Tibial nerve (tissue), 4 donors: ENCODE data around the gene PLGRKT. TPM values are rescaled to one million over a fixed set of nuclear protein-coding genes. Genes with fewer than 3 reads are reported as not detected.
"Not testable (repeated sequence)": the region's sequence is repeated elsewhere in the genome, so short reads cannot be mapped to it uniquely, and the experiment has no call there.

Experiments used
- DNase-seq, 2 donors: peaks; one replicate each; pipeline ENCODE4 v3.0.0-alpha.2; 2019; ENCODE audit warnings: low spot score in 2 of 2
- H3K27ac ChIP-seq, 4 donors: fragments of 200-600 bp; sonication (generic) in 3 of 4; one replicate each; pipeline ENCODE4 v1.5.1; 2017 to 2019; ENCODE audit warnings: mild to moderate bottlenecking in 1 of 4
- H3K27me3 ChIP-seq, 2 donors: fragments of 200-600 bp; sonication (generic) in 1 of 2; one replicate each; pipeline versions ENCODE4 v1.5.1 to v1.6.0; 2017 to 2019
- H3K36me3 ChIP-seq, 3 donors: fragments of 200-600 bp; sonication (generic); one replicate each; pipeline ENCODE4 v1.5.1; 2018 to 2019
- H3K4me1 ChIP-seq, 4 donors: fragments of 200-600 bp; sonication (generic) in 3 of 4; one replicate each; pipeline ENCODE4 v1.5.1; 2017 to 2019
- H3K4me3 ChIP-seq, 4 donors: fragments of 200-600 bp; sonication (generic) in 3 of 4; one replicate each; pipeline ENCODE4 v1.5.1; 2017 to 2019; ENCODE audit warnings: mild to moderate bottlenecking in 1 of 4, moderate library complexity in 1 of 4
- H3K9me3 ChIP-seq, 4 donors: fragments of 200-600 bp; sonication (generic) in 3 of 4; one replicate each; pipeline ENCODE4 v1.5.1; 2017 to 2019
- CTCF ChIP-seq, 5 experiments: fragments of 200-600 bp in 3 of 5; fragments of 450-650 bp in 2 of 5; sonication (generic) in 3 of 5; IDR thresholded peaks; one replicate each; pipeline ENCODE4 v1.5.1; 2016 to 2019; ENCODE audit warnings: antibody characterized with exemption in 5 of 5, mild to moderate bottlenecking in 3 of 5, moderate library complexity in 2 of 5
- EP300 ChIP-seq, 2 donors: sonication (generic); formaldehyde crosslinking; IDR thresholded peaks; one replicate each; pipeline ENCODE4 v1.6.1; 2017; ENCODE audit warnings: antibody characterized with exemption in 2 of 2, mild to moderate bottlenecking in 1 of 2
- POLR2A ChIP-seq, 2 donors: fragments of 450-650 bp; IDR thresholded peaks; one replicate each; pipeline ENCODE4 v1.6.1; 2017; ENCODE audit warnings: antibody characterized with exemption in 2 of 2, mild to moderate bottlenecking in 2 of 2, moderate library complexity in 2 of 2
- WGBS, 2 donors: methylation state at CpG; one replicate each; pipeline ENCODE4 v1.1.5; 2018; 5-methylcytosine and 5-hydroxymethylcytosine counted together
- total RNA-seq, 4 donors: library from RNA; depleted of rRNA; stranded (reverse); fragments of >200 nt; gene quantifications; one replicate each; pipeline ENCODE4 v1.1.0, GENCODE V29; 2016

The PLGRKT gene
- total RNA-seq, 4 donors from 2014 or later: 8.4 to 12.0 (median 9.3) TPM

- no peak for TF ChIP-seq CTCF (IDR thresholded peaks at IDR 0.05)
- no peak overlapping the region for H3K4me3 ChIP-seq
- H3K9me3 ChIP-seq: peaks cover 0 to 4% (median 0%) of the 10 kb centered on the region in 4 donors
- 90 to 92% methylated on average over 8 of the region's 8 CpGs for WGBS, 2 donors
- H3K27ac ChIP-seq: no peak overlapping the region
- H3K27me3 ChIP-seq: no peaks in the 10 kb centered on the region
- H3K4me1 ChIP-seq: no peaks in the 10 kb centered on the region
- no peaks in the 10 kb centered on the region for H3K36me3 ChIP-seq
- no peak for DNase-seq
Observed at GRCh38 chr9:5482194-5482593, 44.5 kb upstream of the PLGRKT start.

DNA sequence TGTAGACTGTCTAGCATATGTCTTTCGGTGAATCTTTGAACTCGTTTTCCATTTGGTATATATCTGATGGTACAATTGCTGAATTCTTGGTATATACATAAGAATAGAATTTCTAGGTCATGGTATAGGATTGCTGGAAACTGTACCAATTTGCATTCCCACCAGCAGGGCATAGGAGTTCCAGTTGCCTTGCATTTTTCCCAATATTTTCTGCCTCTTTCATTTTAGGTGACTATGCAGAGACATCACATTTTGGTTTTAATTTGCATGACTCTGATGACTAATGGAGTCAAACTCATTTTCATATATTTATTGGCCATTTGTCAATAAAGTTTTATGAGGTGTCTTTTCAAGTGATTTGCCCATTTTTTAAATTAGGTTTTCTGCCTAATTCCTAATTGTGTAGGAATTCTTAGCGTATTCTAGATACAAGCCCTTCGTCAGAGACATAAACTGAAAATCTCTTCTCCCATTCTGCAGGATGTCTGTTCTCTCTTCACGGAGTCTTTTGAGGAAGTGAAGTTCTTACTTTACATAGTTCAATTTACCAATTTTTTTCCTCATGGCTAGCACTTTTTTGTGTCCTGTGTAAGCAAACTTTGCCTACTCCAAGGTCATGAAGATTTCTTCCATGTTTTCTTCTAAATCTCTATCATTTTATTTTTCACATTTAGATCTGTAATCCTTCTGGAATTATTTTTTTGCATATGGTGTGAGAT, 43.8 kb upstream of the PLGRKT start:
- H3K27ac ChIP-seq: no peak overlapping the region
- H3K4me1 ChIP-seq: no peaks in the 10 kb centered on the region
- TF ChIP-seq POLR2A (IDR thresholded peaks at IDR 0.05): no peak
- no peak for TF ChIP-seq EP300 (IDR thresholded peaks at IDR 0.05)
- TF ChIP-seq CTCF (IDR thresholded peaks at IDR 0.05): no peak
- H3K4me3 ChIP-seq: no peak overlapping the region
- no peaks in the 10 kb centered on the region for H3K36me3 ChIP-seq
- 87 to 92% methylated on average over 5 of the region's 5 CpGs for WGBS, 2 donors
- no peak for DNase-seq
- H3K27me3 ChIP-seq: no peaks in the 10 kb centered on the region
- peaks cover 0 to 7% (median 0%) of the 10 kb centered on the region in 4 donors for H3K9me3 ChIP-seq

GRCh38 chr9:5480919-5481318, 43.2 kb upstream of the PLGRKT start:
- DNase-seq: no peak
- H3K9me3 ChIP-seq: peaks cover 0 to 7% (median 0%) of the 10 kb centered on the region in 4 donors
- H3K27ac ChIP-seq: no peak overlapping the region
- no peaks in the 10 kb centered on the region for H3K4me1 ChIP-seq
- H3K27me3 ChIP-seq: no peaks in the 10 kb centered on the region
- WGBS, 2 donors: 87 to 93% methylated on average over 4 of the region's 4 CpGs
- TF ChIP-seq POLR2A (IDR thresholded peaks at IDR 0.05) (no peak), CTCF (IDR thresholded peaks at IDR 0.05) (no peak), EP300 (IDR thresholded peaks at IDR 0.05) (no peak)
- H3K36me3 ChIP-seq: no peaks in the 10 kb centered on the region
- no peak overlapping the region for H3K4me3 ChIP-seq

- Histone ChIP-seq H3K4me3 (no peak overlapping the region), H3K9me3 (peaks cover 0 to 7% (median 0%) of the 10 kb centered on the region in 4 donors), H3K27ac (no peak overlapping the region), H3K4me1 (no peaks in the 10 kb centered on the region), H3K36me3 (no peaks in the 10 kb centered on the region), H3K27me3 (no peaks in the 10 kb centered on the region)
- DNase-seq: no peak
- TF ChIP-seq EP300 (IDR thresholded peaks at IDR 0.05): no peak
- WGBS, 2 donors: 62 to 67% methylated on average over 3 of the region's 3 CpGs
Observed at GRCh38 chr9:5479994-5480694, 42.4 kb upstream of the PLGRKT start.

DNA sequence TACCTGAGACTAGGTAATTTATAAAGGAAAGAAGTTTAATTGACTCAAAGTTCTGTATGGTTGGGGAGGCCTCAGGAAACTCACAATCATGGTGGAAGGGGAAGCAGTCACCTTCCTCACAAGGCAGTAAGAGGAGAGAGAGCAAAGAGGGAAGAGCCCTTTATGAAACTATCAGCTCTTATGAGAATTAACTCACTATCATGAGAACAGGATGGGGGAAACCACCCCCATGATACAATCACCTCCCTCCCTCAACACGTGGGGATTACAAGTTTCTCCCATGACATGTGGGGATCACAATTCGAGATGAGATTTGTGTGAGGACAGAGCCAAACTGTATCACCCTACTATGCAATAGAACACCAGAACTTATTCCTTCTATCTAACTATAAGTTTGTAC, 40.5 kb upstream of the PLGRKT start:
- DNase-seq: no peak
- Histone ChIP-seq H3K4me3 (no peak overlapping the region), H3K27ac (no peak overlapping the region), H3K27me3 (no peaks in the 10 kb centered on the region), H3K9me3 (peaks cover 0 to 7% (median 0%) of the 10 kb centered on the region in 4 donors), H3K36me3 (no peaks in the 10 kb centered on the region), H3K4me1 (no peaks in the 10 kb centered on the region)
- 81 to 94% methylated on average over 2 of the region's 2 CpGs for WGBS, 2 donors
- no peak for TF ChIP-seq EP300 (IDR thresholded peaks at IDR 0.05)
- no peak for TF ChIP-seq CTCF (IDR thresholded peaks at IDR 0.05)
- no peak for TF ChIP-seq POLR2A (IDR thresholded peaks at IDR 0.05)

GRCh38 chr9:5475611-5476010, 37.9 kb upstream of the PLGRKT start:
- H3K9me3 ChIP-seq, H3K27ac ChIP-seq, H3K4me1 ChIP-seq, DNase-seq, H3K36me3 ChIP-seq, H3K4me3 ChIP-seq, H3K27me3 ChIP-seq: not testable (repeated sequence)
- 84 to 92% methylated on average over 2 of the region's 2 CpGs for WGBS, 2 donors
